DOHH2 (cell line): Measurements from ENCODE around the gene ABCC9.

ENCODE experiments used
- H3F3A ChIP-seq: fragments of 200-600 bp; sonication (generic), shearing (Covaris generic); 2 replicates; pipeline ENCODE4 v1.6.0; 2016; ENCODE audit warnings: antibody characterized with exemption, mild to moderate bottlenecking; ENCODE audit not compliant: control insufficient read depth, insufficient read depth
- H3K27ac ChIP-seq: fragments of 200-600 bp; sonication (generic); 2 replicates; pipeline ENCODE4 v1.5.1; 2014; ENCODE audit warnings: low read depth, mild to moderate bottlenecking, low read length, moderate library complexity
- H3K27me3 ChIP-seq: fragments of 200-600 bp; sonication (generic); 2 replicates; pipeline ENCODE4 v1.6.1; 2014; ENCODE audit warnings: mild to moderate bottlenecking, low read length, mixed read lengths; ENCODE audit not compliant: control insufficient read depth
- H3K36me3 ChIP-seq: fragments of 200-600 bp; sonication (generic); 2 replicates; pipeline ENCODE4 v1.6.1; 2014; ENCODE audit warnings: mild to moderate bottlenecking, low read length, moderate library complexity, mixed read lengths; ENCODE audit not compliant: control insufficient read depth
- H3K4me1 ChIP-seq: fragments of 200-600 bp; sonication (generic); 2 replicates; pipeline ENCODE4 v1.6.1; 2014; ENCODE audit warnings: mild to moderate bottlenecking, low read length, mixed read lengths; ENCODE audit not compliant: control insufficient read depth
- H3K4me2 ChIP-seq: fragments of 200-600 bp; sonication (generic); 2 replicates; pipeline ENCODE4 v1.6.0; 2014; ENCODE audit warnings: mild to moderate bottlenecking, low read length, moderate library complexity
- H3K4me3 ChIP-seq: fragments of 200-600 bp; sonication (generic); 2 replicates; pipeline ENCODE4 v1.5.1; 2014; ENCODE audit warnings: mild to moderate bottlenecking, low read length, mixed read lengths
- H3K79me2 ChIP-seq: fragments of 200-600 bp; sonication (generic); 2 replicates; pipeline ENCODE4 v1.6.1; 2014; ENCODE audit warnings: mild to moderate bottlenecking, low read length, mixed read lengths; ENCODE audit not compliant: control insufficient read depth
- H3K9me2 ChIP-seq: fragments of 200-600 bp; sonication (generic); replicated peaks from 2 replicates; pipeline ENCODE4 v1.6.1; 2014; ENCODE audit warnings: mild to moderate bottlenecking, low read length, mixed read lengths; ENCODE audit not compliant: control insufficient read depth
- H3K9me3 ChIP-seq: fragments of 200-600 bp; sonication (generic); 2 replicates; pipeline ENCODE4 v1.6.1; 2014; ENCODE audit warnings: antibody characterized with exemption, low read length, mixed read lengths; ENCODE audit not compliant: control insufficient read depth, insufficient read depth
- H4K20me1 ChIP-seq: fragments of 200-600 bp; sonication (generic); 2 replicates; pipeline ENCODE4 v1.6.0; 2014; ENCODE audit warnings: low read depth, mild to moderate bottlenecking, antibody characterized with exemption, low read length, moderate library complexity; ENCODE audit not compliant: control insufficient read depth, insufficient read depth
- CTCF ChIP-seq: fragments of 200-600 bp; sonication (generic); IDR thresholded peaks from one replicate; pipeline ENCODE4 v1.5.1; 2014; ENCODE audit warnings: antibody characterized with exemption, mild to moderate bottlenecking, low read depth, low read length; ENCODE audit not compliant: poor library complexity, severe bottlenecking
- EZH2phosphoT487 ChIP-seq: fragments of 200-600 bp; sonication (generic); IDR thresholded peaks from 2 replicates; pipeline ENCODE4 v1.6.1; 2017; ENCODE audit warnings: borderline replicate concordance, mild to moderate bottlenecking, antibody characterized with exemption, low read length, moderate library complexity, mixed read lengths

ABCC9 gene

GRCh38 chr12:21971344-21971743 is 30.1 kb upstream of the ABCC9 start:
- no peaks in the 10 kb centered on the region for H3K4me1 ChIP-seq
- no peaks in the 10 kb centered on the region for H3K79me2 ChIP-seq
- TF ChIP-seq CTCF: no peak
- TF ChIP-seq EZH2phosphoT487: no peak
- no peak overlapping the region for H3K27ac ChIP-seq
- H3K9me3 ChIP-seq: no peaks in the 10 kb centered on the region
- H3F3A ChIP-seq: no peaks in the 10 kb centered on the region
- H3K4me3 ChIP-seq: no peak overlapping the region
- no peaks in the 10 kb centered on the region for H3K9me2 ChIP-seq
- no peaks in the 10 kb centered on the region for H3K27me3 ChIP-seq
- no peaks in the 10 kb centered on the region for H4K20me1 ChIP-seq
- H3K36me3 ChIP-seq: no peaks in the 10 kb centered on the region
- no peak overlapping the region for H3K4me2 ChIP-seq

GRCh38 chr12:21962821-21963220 is 21.6 kb upstream of the ABCC9 start:
- TF ChIP-seq EZH2phosphoT487: no peak
- TF ChIP-seq CTCF: no peak
- Histone ChIP-seq H3K4me2 (no peak overlapping the region), H4K20me1 (no peaks in the 10 kb centered on the region), H3K4me3 (no peak overlapping the region), H3K27ac (no peak overlapping the region), H3K36me3 (no peaks in the 10 kb centered on the region), H3K27me3 (no peaks in the 10 kb centered on the region), H3K9me3 (no peaks in the 10 kb centered on the region), H3F3A (no peaks in the 10 kb centered on the region), H3K4me1 (no peaks in the 10 kb centered on the region), H3K79me2 (no peaks in the 10 kb centered on the region), H3K9me2 (no peaks in the 10 kb centered on the region)

- H4K20me1 ChIP-seq: no peaks in the 10 kb centered on the region
- H3F3A ChIP-seq: no peaks in the 10 kb centered on the region
- TF ChIP-seq CTCF: no peak
- TF ChIP-seq EZH2phosphoT487: no peak
Observed at GRCh38 chr12:21962236-21962635, 21.0 kb upstream of the ABCC9 start.

GRCh38 chr12:21950649-21951048 is 9.4 kb upstream of the ABCC9 start:
- H3K79me2 ChIP-seq: no peaks in the 10 kb centered on the region
- no peaks in the 10 kb centered on the region for H3K27me3 ChIP-seq
- no peak for TF ChIP-seq EZH2phosphoT487
- no peak for TF ChIP-seq CTCF
- H3K4me3 ChIP-seq: no peak overlapping the region
- H3F3A ChIP-seq: no peaks in the 10 kb centered on the region
- H3K9me3 ChIP-seq: no peaks in the 10 kb centered on the region
- no peaks in the 10 kb centered on the region for H3K4me1 ChIP-seq
- H4K20me1 ChIP-seq: no peaks in the 10 kb centered on the region
- no peaks in the 10 kb centered on the region for H3K36me3 ChIP-seq
- H3K9me2 ChIP-seq: no peaks in the 10 kb centered on the region
- no peak overlapping the region for H3K27ac ChIP-seq
- no peak overlapping the region for H3K4me2 ChIP-seq

More at GRCh38 chr12:21962236-21962635, 21.0 kb upstream of the ABCC9 start:
- Histone ChIP-seq H3K36me3 (no peaks in the 10 kb centered on the region), H3K27ac (no peak overlapping the region), H3K4me2 (no peak overlapping the region), H3K79me2 (no peaks in the 10 kb centered on the region), H3K27me3 (no peaks in the 10 kb centered on the region), H3K4me3 (no peak overlapping the region), H3K9me2 (no peaks in the 10 kb centered on the region), H3K9me3 (no peaks in the 10 kb centered on the region), H3K4me1 (no peaks in the 10 kb centered on the region)
